ENCODE results near the gene ACTL6A.

The ACTL6A gene

DNA sequence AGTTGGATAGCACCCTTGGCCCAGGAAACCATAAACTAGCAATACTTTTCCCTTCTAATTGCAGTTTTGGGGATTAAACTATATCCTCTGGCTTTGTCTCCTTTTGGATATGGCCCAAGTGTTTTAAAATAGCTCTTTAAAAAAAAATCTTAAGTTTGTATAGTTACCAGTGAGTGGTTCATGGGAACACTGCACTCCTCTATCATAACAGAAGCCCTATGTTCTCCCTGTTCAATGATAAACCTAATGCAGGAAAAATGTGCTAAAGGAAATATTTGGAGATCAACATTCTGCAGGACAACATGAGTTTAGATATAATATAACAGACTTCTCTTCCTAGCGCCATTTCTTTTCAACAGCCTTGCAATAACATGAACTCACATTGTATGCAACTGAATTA, 28.6 kb downstream of the ACTL6A start:
- DNase-seq: no peak

DNA sequence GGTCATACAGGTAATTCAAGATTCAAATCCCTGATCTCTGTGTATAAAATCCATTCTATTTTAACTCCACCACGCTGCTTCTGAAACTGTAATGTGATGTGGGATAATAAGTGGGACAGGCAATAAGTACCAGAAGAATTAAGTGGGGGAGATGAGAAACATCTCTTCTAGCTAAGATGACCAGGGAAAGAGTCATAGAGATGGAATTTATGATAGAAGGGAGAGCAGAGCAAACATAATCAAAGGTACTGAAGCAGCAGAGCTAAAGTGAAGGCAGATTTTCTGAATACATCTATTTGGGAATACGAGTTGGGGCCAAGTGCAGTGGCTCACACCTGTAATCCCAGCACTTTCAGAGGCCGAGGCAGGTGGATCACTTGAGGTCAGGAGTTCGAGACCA, 36.8 kb downstream of the ACTL6A start:
- no peak for DNase-seq

DNA sequence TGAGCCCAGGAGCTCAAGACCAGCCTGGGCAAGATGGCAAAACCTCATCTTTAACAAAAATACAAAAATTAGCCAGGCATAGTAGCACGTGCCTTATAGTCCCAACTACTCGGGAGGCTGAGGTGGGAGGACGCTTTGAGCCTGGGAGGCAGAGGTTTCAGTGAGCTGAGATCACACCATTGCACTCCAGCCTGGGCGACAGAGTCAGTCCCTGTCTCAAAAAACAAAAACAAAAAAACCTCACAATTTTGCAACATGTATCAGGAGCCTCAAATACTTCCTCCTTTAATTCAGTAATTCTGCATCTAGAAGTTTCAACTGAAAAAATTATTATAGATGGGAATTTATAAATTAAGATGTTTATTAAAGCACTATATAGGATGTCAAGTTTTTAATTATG, 40.6 kb downstream of the ACTL6A start:
- no peak for DNase-seq

DNA sequence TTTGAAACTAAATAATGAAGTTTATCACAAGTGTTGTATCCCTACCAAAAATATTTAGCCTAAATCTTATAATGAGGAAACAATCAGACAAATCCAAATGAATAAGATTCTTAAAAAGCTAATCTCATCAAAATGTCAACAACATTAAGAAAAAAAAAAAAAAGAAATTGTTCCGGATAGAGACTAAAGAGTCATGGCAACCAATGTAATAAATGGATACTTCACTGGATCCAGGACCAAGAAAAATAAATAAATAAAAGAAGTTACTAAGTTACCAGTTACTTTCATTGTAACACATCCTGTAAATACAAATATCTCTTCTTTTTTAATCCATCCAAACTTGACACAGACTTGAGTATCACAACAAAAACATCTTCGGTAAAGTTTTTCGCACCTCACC, 41.1 kb downstream of the ACTL6A start:
- no peak for DNase-seq

DNA sequence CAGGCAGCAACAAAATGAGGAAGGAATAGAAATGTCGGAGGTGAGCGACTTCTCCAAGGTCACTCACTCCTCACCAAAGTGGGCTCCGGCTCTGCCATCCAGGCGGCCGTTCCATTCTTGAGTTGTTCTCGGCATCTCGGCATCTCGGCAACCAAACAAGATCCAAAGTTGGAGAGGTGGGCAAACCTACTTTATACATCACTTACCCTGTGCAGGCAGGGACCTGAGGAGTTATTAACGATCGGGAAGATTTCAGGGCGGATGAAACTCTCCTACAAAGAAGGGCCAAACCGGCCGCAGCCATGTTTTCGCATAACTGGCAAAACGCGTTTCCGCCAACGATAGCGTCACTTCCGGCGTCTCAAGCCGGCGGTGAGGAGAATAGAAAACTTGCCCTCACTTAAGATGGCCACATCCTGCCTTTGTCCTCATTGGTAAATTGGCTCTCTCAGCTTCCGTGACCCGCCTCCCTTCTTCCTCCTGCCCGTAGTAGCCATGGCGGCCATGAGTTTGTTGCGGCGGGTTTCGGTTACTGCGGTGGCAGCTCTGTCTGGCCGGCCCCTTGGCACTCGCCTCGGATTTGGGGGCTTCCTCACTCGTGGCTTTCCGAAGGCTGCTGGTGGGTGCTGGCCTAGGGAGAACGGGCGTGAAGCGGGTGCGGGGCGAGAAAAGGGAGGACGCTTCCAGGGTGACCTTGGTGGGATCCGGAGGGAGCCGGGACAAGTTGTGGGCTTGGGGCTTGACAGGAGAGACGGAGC, 41.8 kb downstream of the ACTL6A start, which contains the start of the genes MRPL47 and NDUFB5:
Gene MRPL47 (minus strand): TSS at position 318 of the 758 bp plus-strand sequence. CDS start 14 bp downstream, at position 304.
Gene NDUFB5 (plus strand): TSS at position 474 of the 758 bp plus-strand sequence. CDS start 22 bp downstream, at position 496.
- DNase-seq: peak; percentile 78 to 92 (median 90)

DNA sequence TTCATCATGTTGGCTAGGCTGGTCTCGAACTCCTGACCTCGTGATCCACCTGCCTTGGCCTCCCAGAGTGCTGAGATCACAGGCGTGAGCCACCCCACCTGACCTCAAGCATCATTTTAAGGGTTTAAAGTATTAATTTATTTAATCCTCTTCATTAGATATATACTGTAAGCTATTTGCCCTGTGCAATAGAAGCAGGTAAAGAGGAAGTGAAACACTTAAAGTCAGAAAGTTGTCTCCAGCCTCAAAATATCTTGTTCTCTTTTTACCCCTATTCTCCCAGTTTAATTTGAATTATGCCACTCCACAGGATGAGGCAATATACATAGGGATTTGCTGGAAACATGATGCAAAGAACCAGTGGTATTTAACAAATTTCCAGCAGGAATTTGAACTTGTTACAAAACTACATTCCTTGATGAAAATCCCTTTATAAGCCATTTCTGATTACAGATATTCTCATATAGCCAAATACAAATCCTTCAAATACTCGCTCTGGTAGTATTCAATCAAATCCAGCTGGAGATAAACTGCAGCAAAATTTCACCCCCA, 43.9 kb downstream of the ACTL6A start:
- DNase-seq: no peak

DNA sequence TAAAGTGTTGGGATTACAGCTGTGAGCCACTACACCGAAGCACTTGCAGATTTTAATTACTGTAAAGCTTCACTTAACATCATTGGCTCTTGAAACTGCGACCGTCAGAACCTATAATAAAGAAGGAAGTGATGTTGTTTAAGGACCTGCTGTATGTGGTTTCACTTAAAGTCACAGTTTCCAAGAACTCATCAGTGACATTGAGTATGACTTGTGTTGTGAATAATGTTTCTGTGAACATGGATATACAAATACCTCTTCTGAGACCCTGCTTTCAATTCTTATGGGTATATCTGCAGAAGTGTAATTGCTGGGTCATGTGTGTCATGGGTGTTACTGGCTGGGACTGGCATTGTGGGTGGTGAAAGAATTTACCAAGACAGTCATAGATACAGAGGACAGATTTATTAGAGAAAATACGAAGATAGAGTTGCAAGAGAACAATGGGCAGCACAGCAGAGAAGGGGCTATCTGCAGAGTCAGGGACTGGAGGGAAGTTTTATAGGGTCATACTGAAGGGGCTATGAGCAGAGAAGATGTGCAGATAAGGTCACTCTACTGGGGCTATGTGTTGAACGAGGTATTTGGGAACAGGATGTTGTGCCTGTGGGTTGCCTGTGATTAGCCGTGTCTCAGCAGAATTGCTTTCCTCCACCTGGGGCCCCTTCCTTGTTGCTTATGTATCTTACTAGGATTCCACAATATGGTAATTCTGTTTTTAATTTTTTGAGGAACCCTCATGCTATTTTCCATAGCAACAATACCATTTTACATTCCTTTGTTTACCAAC, 46.4 kb downstream of the ACTL6A start:
- no peak for DNase-seq

DNA sequence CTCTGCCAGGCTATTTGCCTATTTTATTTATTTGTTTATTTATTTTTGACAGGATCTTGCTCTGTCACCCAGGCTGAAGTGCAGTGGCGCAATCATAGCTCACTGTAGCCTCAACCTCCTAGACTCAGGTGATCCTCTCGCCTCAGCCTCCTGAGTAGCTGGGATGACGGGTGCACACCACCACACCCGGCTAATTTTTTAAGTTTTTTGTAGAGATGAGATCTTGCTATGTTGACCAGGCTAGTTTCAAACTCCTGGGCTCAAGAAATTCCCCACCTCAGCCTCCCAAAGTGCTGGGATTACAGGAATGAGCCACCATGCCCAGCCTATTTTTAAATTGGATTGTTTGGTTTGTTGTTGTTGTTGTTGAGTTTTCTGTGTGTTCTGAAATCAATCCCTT, 47.3 kb downstream of the ACTL6A start:
- DNase-seq: no peak

DNA sequence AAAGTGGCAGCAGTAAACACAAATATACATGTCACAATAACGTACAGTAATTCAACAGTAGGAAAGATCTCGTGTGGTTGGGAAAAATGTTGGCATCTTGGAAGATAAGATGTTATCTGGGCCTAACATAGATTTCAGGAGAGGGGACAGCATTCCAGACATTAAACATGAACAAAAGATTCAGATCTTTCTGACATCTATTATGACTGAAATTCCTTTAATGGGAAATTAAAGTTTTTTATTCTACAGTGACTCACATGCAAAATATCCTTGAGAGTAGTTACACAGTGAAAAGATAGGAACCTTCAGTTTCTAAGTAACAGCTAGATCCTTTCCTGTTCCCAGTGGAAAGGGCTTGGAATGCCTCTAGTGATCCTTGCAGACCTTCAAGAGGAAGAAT, 51.1 kb downstream of the ACTL6A start:
- DNase-seq: no peak

DNA sequence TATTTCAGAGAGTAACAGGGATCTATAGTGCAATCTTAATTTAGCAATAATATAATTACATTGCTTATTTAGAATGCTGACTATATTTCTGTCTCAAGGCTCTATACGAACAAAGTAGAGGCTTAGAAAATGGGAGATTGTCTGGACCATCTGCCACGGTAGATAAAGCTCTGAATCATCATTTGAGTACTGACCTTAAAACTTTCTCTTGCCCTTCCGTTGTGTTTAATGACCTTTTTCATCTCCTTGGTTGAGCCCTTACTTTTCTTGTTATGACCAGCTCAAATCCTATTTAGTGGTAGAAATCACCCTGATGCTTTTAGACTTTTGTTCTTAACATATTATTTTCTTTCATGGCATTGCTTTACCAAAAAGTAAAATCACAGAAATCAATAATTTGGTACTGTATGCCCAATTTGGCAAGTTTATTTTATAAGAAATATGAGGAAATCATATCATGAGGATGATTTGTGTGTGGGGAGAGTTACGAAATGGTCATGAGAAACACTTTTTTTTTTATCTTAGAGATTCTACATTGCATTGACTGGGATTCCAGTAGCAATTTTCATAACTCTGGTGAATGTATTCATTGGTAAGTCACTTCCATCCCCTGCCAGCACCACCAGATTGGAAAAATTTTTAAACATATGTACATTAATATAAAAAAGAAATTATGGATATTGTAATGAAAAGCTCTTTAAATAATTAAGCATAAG, 52.9 kb downstream of the ACTL6A start:
- DNase-seq: no peak

DNA sequence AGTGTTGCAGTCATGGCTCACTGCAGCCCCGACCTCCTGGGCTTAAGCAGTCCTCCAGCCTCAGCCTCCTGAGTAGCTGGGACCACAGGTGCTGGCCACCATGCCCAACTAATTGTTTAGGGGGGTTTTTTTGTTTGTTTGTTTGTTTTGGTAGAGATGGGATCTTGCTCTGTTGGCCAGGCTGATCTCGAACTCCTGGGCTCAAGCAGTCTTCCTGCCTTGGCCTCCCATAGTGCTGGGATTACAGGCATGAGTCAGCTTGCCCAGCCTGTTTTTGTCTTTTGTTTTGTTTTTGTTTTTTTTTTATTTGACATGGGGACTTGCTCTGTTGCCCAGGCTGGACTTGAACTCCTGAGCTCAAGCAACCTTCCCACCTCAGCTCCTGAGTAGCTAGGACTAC, 59.3 kb downstream of the ACTL6A start:
- DNase-seq: no peak

DNA sequence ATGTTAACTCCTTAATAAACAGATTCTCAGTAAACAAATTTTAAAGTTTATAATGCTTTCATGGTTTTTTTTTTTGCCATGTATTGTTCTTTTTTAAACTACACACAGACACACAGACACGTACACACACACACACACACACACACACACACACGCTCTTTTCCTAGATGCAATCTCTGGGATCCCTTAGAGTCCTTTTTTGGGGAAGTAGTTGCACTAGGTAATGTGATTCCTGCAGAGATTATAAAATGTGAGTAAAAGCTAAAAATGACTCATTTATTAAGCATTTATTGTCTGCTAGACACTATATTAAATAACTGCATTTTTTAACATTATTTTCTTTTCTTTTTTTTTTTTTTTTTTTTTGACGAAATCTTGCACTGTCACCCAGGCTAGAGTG, 61.7 kb downstream of the ACTL6A start:
- DNase-seq: no peak

DNA sequence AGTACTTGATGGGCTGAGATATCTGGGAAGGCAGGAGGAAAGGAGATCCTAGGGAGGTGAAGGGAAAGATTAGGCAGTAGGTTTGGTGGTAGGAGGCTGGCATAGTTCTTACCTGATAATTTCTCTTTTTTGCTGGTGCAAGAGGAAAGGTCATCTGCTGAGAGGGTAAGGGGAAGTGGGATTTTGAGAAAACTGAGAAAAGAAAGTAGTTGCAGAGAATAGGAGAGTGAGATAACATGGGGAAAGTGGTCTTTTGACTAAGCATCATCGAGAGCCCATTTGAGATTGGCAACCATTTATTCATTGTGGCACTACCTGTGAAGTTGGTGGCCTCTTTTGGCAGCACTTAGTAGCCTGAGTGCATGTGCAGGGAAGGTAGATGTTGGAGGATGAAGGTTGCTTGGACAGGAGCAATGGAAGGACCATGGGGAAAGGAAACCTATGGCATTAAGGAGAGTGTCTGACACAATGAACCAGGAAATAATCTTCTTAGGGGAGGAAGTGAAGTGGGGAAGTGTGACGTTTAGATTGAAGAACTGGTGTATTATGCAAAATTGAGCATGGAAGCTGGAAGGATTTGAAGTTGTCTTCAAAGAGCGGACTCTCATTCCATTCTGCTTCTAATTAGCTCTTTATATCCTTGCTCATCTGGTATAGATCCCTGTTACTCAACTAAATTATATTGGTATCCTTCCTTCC, 68.2 kb downstream of the ACTL6A start:
- no peak for DNase-seq
